Stimulated activated CD8-positive, alpha-beta memory T cell treated with anti-CD3 and anti-CD28 coated beads, Interleukin-4, amount 100 ng/mL, for 1 hour (primary cell): ENCODE measurements around the gene SCD5.

ENCODE experiments used
- DNase-seq, 2 donors: peaks; one replicate each; pipeline ENCODE4 v3.0.0-alpha.2; 2020; ENCODE audit warnings: low read depth in 2 of 2, low spot score in 1 of 2

SCD5 gene

DNA sequence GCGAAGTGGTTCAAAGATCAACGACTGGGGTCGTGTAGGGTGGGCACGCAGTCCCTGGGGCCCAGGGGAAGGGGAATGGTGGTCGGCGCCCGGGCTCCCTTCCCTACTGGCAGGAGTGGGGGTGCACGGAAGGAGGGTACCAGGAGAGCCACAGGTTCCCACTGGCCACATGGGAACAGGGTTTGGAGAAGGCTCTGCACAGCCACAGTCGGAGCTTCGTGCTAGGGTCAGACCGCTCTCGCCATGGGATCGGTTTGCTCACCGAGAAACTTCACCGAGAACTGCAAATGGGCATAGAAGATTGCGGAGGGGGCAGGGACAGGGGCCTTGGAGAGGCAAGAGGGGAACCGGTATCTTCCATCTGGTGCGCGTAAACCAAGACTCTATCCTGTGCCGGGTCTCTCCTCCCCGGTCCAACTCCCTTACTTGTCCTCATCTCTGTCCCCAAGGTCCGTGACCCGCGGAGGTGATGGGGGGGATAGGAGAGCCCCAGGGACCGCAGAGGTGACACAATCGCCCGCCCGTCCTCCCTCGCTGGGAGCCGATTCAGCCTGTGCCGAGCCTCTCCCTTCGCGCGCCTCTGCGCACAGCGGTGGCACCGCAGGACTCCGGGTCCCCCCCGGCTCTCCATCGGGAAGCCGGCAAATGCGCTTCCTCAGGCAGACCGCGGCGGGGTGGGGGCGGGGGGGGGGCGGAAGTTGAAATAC lies 1.0 kb downstream of the SCD5 start:
- DNase-seq: no peak

DNA sequence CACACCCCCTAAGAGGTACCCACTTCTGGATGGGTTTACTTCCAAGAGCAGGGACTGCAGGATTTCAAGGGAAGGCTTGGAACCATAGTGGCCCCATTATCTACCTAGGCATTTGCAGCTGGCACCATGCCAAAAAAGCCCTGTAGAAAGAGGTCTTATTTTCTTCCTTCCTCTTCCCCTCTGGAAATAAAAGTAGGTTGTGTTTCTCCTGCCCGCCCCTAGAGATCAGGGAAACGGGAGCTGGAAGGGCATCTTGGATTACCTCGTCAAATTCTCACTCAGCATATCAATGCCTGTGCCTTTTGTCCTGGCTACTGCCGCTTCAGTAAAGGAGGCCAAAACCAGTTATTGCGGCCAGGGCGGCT lies 1.6 kb downstream of the SCD5 start:
- DNase-seq: no peak

DNA sequence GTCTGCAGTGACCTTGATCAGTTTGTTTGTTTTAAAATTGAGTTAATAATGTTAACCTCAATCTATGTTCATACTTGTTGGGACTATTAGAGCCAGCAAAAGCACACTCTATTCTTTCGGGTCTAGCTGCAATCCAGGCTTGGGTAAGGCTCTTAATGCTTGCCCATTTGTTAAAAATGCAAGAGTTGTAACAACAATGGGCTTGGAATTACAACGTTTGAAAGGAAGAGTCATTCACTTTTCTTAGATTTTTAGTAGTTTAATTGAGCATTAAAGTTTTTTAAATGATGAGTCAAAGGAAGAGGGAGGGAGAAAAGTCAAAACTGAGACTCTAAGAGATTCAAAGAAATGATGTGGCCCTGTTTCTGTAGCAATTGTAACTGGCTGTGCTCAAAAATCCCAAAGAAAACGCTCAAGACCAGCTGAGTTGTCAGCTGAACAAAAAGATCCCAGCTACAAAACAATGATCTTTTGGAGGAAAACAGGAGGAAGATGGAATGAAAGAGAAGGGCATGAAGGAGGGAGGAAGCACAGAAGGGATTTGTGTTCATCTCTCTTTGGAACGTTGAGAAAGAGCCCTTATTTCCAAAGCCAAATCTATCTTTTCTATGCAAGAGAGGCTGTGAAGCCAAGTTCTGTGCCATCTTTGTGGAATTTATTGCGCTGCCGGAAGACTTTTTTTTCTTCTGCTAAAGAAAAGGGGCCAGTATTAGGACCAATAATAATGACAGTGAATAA lies 5.5 kb downstream of the SCD5 start:
- no peak for DNase-seq

DNA sequence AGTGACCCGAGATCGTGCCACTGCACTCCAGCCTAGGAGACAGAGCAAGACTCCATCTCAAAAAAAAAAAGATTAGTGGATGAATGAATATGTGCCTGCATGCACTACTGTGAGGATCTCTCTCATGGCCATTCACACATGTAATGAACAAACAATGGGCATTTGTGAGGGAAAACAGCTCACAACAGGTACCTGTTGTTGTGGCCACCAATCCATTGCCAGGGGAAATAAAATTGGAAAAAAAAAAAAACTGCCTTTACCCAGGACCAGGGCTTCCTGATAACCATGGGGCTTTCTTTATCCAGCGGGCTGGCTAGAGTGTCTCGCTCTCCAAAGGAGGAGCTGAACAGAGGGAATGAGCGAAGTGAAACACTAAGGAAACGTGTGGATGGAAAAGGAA lies 7.4 kb downstream of the SCD5 start:
- no peak for DNase-seq

DNA sequence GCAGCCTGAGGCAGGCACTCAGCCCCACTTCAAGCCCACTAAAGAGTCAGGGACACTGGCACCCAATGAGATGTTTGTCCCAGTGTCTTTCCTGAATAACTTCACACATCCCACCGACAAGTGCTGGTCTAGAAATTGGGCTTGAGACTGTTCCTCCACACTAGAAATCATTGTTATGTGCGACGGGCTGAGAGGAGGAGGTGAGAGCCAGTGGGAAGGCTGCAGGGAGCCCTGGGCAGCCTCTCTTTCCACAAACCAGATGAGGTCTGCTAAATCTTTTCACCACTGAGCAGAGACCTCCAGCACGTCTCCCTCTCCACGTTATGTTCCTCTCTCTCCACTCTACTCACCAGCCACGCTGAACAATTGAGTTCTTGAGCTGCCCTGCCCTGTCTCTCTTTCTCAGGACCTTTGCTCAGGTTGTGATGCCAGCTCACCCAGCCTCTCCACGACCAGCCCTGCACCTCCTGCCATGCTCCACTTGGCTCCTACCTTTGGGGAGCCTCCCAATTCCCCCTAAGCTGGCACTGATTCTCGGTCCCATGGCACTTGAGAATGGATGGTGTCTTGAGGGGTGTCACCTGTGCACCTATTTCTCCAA lies 8.4 kb downstream of the SCD5 start:
- DNase-seq: no peak

DNA sequence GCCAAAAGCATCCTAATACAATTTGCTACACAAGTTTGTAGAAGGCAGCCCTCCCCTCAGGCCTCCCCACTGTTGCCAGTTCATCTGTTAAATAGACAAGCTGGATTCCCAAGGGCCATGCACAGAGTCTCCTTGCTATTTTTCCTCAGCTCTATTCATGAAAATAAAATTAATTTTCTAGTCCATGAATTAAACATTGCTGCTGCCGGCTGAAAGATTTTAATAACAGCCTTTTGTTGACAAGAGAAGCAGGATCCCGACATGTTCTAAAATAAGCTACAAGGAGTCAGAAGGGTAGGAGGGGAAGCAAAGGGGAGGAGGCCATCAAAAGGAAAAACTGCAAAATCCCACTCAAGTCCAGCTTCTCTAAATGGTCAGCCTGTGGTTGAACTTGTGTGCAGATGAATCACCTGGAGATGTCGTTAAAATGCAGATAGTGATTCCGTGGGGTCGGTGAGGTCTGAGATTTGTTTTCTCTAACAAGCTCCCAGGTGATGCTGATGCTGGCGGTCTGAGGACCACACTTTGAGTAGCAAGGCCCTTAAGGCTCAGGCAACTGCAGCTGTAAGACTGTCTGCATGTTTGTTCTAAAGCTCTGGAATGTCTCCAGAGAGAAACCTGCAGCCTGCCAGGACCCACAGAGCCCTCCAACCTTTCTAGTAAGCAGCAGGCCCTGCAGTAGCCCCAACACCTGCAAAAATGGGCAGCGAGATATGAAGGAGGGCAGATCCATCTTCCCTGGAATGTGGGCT lies 9.4 kb downstream of the SCD5 start:
- no peak for DNase-seq

DNA sequence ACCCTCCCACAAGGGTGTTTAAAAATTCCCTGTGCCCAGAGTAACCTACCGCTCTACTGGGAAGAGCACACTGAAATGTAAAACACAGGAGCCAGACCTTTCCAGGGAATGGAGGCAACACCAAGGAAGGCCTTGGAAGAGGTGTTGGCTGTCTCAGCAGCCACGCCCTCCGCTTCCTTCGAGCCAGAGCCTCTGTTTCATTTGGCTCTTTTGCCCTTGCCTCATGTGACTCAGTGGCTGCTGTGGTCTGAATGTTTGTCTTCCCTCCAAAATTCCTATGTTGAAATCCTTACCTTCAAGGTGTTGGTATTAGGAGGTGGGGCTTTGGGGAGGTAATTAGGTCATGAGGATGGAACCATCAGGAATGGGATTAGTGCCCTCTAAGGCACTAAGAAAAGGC lies 11.3 kb downstream of the SCD5 start:
- DNase-seq: no peak

DNA sequence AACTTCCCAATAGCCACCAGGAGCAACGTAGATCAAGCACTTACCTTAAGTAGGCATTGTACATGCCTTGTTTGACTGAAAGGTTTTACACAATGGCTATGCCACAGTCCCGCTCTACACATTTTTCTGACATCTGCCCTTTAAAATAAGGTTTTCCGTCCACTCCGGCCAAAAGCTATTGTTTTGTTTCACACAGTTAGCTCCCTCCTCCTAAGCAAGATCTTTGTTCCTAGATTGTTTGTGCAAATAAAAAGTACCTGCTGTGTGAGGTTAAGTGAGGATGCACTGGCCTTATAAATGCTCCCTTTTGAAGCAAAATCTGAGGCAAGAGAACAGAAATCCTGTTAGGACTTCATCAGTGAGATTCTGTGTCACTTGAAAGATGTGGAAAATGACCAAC lies 11.8 kb downstream of the SCD5 start:
- no peak for DNase-seq

DNA sequence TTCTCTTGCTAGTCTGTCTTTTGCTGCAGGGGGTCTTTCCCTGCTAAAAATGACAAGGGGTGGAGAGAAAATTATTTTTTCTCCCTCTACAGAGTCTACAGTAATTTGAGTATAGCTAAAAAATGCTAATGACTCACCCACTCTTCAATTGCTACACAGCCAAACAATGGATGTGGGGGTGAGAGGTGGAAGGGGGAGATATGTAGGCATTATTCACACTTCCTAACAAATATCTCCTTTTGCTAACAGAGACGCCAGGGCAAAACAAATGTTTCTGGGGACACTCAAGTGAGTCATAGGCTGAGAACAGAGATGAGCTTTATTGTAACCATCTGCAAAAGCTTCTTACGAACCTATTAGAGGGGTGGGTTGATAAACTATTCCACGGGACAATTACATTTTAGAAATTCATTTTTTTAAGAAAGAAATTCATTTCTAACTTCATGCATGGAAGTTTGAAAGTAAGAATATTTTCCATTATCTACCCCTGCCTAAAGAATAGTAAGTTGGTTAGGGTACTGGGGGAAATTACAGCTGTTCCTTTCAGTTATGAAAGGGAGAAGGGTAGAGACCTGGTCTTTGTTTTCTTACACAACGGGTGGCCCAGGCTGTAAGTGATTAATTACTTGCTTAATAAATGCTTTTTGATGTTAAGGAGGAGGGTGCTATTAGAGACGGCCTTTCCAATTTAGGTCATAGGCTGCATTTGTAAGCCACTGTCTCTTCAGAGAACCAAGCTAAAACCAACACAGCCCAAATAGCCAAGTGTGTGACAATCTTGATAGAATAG lies 12.8 kb downstream of the SCD5 start:
- no peak for DNase-seq

DNA sequence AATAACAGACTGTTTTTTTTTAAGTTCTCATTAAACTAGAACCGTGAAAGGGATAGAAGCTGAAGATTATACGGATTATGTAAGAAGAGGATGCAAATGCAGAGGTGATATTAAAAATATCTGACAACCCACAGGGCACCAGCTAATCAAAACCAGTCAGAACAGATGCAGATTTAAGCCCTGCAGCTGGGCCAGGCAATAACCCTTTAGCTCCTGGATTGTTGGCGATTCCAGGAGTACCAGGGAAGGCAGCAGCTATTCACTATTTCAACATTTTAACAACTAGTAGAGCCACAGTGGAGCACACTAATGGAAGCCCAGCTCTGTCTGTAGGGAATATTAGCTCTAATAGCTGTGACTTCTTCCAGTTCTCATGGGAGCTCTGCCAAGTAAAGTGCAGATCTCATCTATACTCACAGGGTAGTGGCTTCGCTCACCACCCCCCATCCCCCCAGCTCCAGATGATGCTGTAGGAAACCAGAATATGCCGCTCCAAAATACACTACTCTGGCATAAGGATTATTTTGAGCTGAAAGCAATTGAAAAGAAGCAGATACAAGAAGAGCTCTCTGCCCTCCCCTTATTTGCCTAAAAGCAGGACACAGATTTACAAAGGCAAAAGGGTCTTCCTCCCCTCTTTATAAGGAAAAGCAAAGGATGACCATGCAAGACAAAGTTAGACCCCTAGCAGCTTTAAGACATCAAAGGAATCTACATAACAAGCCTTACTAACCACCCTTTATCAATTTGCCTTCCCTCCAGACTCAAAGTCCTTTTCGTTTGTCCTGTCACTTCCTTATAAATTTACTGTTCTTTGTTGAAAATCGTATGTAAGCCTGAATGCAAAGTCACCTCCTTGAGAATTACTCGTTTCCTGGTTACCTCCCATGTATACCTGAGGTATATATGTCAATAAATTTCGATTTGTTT lies 13.7 kb downstream of the SCD5 start:
- no peak for DNase-seq

DNA sequence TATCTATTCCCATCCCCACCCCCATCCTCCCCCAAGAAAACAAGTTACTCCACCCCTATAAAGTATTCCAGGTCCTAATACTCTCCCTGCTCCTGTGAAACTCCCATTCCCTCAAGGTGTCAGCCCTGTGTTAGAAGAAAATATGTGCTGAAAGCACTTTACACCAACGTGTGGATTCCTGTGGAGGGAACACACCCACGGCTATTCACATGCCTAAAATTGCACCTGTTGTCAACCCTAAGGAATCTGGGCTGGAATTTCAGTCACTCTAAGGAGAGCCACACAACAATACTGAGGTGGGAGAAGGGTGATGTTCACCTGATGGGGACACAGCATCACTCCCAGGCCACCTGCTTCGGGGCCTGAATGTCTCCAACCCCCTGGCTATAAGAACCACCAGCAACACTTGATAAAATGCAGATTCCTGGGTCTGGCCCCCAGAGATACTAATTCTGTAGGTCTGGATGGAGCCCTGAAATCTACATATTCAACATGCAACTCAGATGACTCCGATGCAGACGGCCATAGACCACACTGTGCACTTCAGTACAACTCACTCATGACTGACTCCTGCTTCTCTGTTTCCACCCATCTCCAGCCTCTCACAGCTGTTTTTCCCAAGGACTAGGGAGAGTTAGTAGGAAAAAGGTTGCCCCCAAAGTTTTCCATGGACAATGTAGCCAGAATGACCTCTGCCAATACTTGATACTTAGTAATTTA lies 15.8 kb downstream of the SCD5 start:
- DNase-seq: no peak

DNA sequence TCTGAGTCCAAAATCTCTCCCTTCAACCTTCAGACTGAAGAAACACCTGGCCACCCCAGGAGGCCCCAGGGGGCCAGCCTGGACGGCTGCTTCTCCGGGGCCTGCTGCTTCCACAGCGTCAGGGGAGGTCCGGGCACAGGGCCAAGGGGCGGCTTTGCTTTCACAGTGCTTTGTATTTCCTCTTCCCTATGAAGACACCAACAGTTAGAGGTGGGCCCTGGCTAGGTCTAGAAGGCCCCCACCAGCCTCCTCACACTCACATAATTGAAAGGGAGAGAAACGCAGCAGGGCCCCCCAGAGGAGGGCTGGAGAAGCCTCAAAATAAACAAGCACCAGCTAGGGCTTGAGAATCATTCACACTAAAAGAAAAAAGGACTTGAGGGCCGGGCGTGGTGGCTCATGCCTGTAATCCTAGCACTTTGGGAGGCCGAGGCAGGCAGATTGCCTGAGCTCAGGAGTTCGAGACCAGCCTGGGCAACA lies 17.8 kb downstream of the SCD5 start:
- no peak for DNase-seq

DNA sequence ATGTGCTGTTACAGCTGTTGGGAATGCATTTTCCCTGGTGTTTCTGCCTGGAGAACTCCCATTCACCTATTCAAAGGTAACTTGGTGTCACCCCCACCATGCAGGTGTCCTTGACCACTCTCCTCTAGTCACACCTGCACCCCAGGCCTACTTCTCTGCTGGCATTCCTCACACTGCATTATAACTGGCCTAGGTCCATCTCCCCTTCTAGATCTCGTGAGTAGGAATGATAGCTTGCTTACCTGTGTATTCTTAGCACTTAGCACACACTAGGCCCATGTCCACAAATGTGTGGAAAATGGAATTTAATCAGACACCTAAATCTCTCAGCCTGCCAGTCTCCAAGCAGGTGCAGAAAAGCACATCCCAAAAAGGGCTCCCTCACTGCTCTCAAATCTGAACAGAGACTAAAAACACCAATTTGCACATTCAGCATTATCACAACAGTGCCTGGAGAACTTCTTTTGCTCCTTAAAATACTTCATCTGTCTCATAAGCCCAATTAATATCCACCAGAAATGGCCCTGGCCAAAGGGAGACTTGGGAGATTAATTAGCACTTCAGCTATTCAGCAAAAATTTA lies 18.3 kb downstream of the SCD5 start:
- no peak for DNase-seq

DNA sequence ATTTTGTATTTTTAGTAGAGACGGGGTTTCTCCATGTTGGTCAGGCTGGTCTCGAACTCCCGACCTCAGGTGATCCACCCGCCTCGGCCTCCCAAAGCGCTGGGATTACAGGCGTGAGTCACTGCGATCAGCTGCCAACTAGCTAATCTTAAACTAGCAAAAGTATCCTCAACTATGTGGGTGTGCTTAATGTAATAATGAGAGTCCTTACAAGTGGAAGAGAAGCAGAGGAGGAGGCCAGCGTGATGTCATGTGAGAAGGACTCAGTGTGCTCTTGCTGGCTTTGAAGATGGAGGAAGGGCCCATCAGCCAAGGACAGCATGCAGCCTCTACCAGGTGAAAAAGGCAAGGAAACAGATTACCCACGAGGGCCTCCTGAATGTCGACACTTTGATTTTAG lies 19.6 kb downstream of the SCD5 start:
- DNase-seq: no peak

DNA sequence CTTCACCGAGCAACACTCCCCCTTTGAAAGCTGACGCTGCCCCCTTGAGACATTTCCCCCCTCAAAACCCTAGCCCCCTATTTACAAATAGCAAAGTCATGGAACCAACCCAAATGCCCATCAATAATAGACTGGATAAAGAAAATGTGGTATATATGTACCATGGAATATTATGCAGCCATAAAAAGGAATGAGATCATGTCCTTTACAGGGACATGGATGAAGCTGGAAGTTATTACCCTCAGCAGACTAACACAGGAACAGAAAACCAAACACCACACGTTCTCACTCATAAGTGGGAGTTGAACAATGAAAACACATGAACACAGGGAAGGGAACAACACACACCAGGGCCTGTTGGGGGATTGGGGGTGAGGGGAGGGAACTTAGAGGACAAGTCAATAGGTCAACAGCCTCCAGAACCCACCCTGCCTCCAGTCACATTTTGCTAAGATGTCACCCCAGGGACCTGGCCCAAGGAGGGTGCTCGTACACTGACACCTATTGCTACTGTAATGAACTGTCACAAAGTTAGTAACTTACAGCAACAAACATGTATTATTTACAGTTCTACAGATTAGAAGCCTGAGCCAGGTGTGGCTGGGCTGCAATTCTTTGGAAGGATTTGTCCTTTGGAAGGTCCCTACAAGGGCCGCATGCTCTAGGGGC lies 20.6 kb downstream of the SCD5 start:
- DNase-seq: no peak

DNA sequence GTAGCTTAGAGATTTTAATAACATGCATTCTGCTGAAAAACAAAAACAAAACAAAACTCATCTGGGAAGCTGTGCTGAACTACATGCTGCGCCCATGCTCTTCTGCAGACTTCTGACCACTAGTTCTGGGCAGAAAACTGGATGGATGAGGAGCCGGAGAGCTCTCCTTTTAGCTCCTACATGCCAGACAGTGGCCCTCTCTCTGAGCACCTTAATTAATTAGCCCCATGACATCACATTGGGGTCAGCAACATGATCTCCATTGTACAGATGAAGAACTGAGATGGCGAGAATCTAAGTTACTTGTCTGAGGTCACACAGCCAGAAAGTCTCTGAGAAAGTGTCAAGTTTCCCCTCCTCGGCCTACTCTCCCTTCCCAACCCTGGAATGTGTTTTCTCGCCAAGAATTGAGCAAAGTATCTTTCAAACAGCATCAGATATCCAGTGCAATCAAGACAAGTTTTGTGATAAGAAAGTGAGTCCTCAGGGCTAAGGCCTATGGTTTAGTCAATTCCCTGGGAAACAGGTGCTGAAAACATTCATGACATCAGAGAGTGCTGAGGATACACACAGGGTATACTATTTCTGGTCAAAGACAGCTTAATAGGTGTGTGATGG lies 21.6 kb downstream of the SCD5 start:
- DNase-seq: no peak

DNA sequence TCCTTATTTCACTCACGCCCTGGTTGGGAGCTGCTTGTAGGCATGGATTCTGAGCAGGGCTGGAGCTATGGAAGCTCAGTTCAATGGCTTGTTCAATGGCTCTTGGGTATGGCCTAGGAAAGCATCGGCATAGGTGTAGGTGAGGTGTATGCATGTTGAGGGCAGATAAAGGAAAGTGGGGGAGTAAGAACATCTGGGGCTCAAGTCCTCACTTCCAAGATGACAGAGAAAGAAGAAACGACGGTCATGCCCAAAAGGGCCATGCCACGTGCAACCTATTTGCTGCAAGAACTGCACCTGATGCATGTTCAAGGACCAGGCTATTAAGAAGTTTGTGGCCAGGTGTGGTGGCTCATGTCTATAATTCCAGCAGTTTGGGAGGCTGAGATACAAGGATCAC lies 23.4 kb downstream of the SCD5 start:
- DNase-seq: no peak

DNA sequence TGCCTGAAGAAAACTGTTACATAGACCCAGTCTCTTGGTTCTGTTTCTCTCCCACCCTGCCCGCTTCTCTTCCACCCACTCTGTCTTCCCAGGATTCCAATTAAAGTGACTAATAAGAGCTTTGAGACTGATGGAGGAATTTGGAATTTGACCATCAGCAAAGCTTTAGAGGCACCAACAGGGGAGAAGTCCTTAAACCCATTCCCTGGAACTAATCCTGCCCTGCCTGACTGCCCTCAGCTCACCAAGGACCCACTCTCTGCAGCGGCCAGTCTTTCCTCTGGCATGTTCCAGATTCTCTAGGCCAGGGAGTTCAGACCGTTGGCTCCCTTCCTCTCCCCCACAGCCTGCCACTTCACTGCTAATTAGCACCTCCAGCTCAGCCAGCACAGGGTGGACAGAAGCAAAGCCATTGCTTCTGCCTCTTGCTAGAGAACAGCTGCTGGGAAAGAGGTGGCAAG lies 23.9 kb downstream of the SCD5 start:
- no peak for DNase-seq
